ENCODE results near the gene HRC.

Gene HRC

GRCh38 chr19:49161987-49162386 is 6.8 kb upstream of the HRC start:
- no peak overlapping the region for H3K9ac ChIP-seq (ENCODE audit: low read length in 5 of 5)
- no peak overlapping the region for H3K27ac ChIP-seq (ENCODE audit: low read depth, low read length)

GRCh38 chr19:49160450-49161189 is 5.4 kb upstream of the HRC start:
- Histone ChIP-seq H3K4me3 (ENCODE audit: low read depth in 1 of 5, low read length in 5 of 5) (no peak overlapping the region), H3K27ac (ENCODE audit: low read depth, low read length) (no peak overlapping the region), H3K4me1 (ENCODE audit: control insufficient read depth in 5 of 5, insufficient read depth in 5 of 5, low read length in 5 of 5) (peaks cover 0 to 27% (median 19%) of the 10 kb centered on the region in 5 donors), H3K27me3 (ENCODE audit: control insufficient read depth in 5 of 5, insufficient read depth in 4 of 5, low read length in 5 of 5) (no peaks in the 10 kb centered on the region), H3K36me3 (ENCODE audit: control insufficient read depth in 5 of 5, insufficient read depth in 5 of 5, low read length in 5 of 5) (no peaks in the 10 kb centered on the region), H3K9ac (ENCODE audit: low read length in 5 of 5) (no peak overlapping the region), H3K9me3 (ENCODE audit: control insufficient read depth in 5 of 5, low read length in 5 of 5) (no peaks in the 10 kb centered on the region)

More at GRCh38 chr19:49161987-49162386, 6.8 kb upstream of the HRC start:
- Histone ChIP-seq H3K36me3 (ENCODE audit: control insufficient read depth in 5 of 5, insufficient read depth in 5 of 5, low read length in 5 of 5) (no peaks in the 10 kb centered on the region), H3K9me3 (ENCODE audit: control insufficient read depth in 5 of 5, low read length in 5 of 5) (no peaks in the 10 kb centered on the region), H3K27me3 (ENCODE audit: control insufficient read depth in 5 of 5, insufficient read depth in 4 of 5, low read length in 5 of 5) (no peaks in the 10 kb centered on the region), H3K4me3 (ENCODE audit: low read depth in 1 of 5, low read length in 5 of 5) (no peak overlapping the region), H3K4me1 (ENCODE audit: control insufficient read depth in 5 of 5, insufficient read depth in 5 of 5, low read length in 5 of 5) (peaks cover 0 to 32% (median 22%) of the 10 kb centered on the region in 5 donors)

- no peaks in the 10 kb centered on the region for H3K9me3 ChIP-seq (ENCODE audit: control insufficient read depth in 5 of 5, low read length in 5 of 5)
- peak within 1 kb of the TSS; percentile 82 to 99 (median 91) for H3K4me3 ChIP-seq (ENCODE audit: low read depth in 1 of 5, low read length in 5 of 5)
- H3K27ac ChIP-seq (ENCODE audit: low read depth, low read length) = peak within 1 kb of the TSS; percentile 67
- H3K9ac ChIP-seq (ENCODE audit: low read length in 5 of 5) = peak within 1 kb of the TSS; percentile 68 to 88 (median 82)
- H3K36me3 ChIP-seq (ENCODE audit: control insufficient read depth in 5 of 5, insufficient read depth in 5 of 5, low read length in 5 of 5) = no peaks in the 10 kb centered on the region
- peaks cover 0 to 20% (median 16%) of the 10 kb centered on the region in 5 donors for H3K4me1 ChIP-seq (ENCODE audit: control insufficient read depth in 5 of 5, insufficient read depth in 5 of 5, low read length in 5 of 5)
- H3K27me3 ChIP-seq (ENCODE audit: control insufficient read depth in 5 of 5, insufficient read depth in 4 of 5, low read length in 5 of 5) = no peaks in the 10 kb centered on the region
Observed at GRCh38 chr19:49157445-49158224, 2.4 kb upstream of the HRC start, which contains the start of gene TRPM4. TSS of gene TRPM4 (plus strand) at chr19:49157792. CDS start at chr19:49157867, 75 bp downstream.

GRCh38 chr19:49155820-49156346 is 687 bp upstream of the HRC start:
- Histone ChIP-seq H3K9ac (ENCODE audit: low read length in 5 of 5) (no peak overlapping the region), H3K27ac (ENCODE audit: low read depth, low read length) (no peak overlapping the region), H3K9me3 (ENCODE audit: control insufficient read depth in 5 of 5, low read length in 5 of 5) (no peaks in the 10 kb centered on the region), H3K36me3 (ENCODE audit: control insufficient read depth in 5 of 5, insufficient read depth in 5 of 5, low read length in 5 of 5) (no peaks in the 10 kb centered on the region), H3K4me3 (ENCODE audit: low read depth in 1 of 5, low read length in 5 of 5) (no peak overlapping the region), H3K4me1 (ENCODE audit: control insufficient read depth in 5 of 5, insufficient read depth in 5 of 5, low read length in 5 of 5) (peaks cover 3 to 28% (median 28%) of the 10 kb centered on the region in 5 donors), H3K27me3 (ENCODE audit: control insufficient read depth in 5 of 5, insufficient read depth in 4 of 5, low read length in 5 of 5) (no peaks in the 10 kb centered on the region)

- H3K27me3 ChIP-seq (ENCODE audit: control insufficient read depth in 5 of 5, insufficient read depth in 4 of 5, low read length in 5 of 5) = no peaks in the 10 kb centered on the region
- H3K4me1 ChIP-seq (ENCODE audit: control insufficient read depth in 5 of 5, insufficient read depth in 5 of 5, low read length in 5 of 5) = peaks cover 3 to 44% (median 44%) of the 10 kb centered on the region in 5 donors
- no peak overlapping the region for H3K27ac ChIP-seq (ENCODE audit: low read depth, low read length)
- no peaks in the 10 kb centered on the region for H3K9me3 ChIP-seq (ENCODE audit: control insufficient read depth in 5 of 5, low read length in 5 of 5)
- no peaks in the 10 kb centered on the region for H3K36me3 ChIP-seq (ENCODE audit: control insufficient read depth in 5 of 5, insufficient read depth in 5 of 5, low read length in 5 of 5)
- peak overlapping the region in 1 of 5 donors; percentile 15 for H3K4me3 ChIP-seq (ENCODE audit: low read depth in 1 of 5, low read length in 5 of 5)
- H3K9ac ChIP-seq (ENCODE audit: low read length in 5 of 5) = no peak overlapping the region
Observed at GRCh38 chr19:49154279-49154678, 917 bp downstream of the HRC start.

- H3K9me3 ChIP-seq (ENCODE audit: control insufficient read depth in 5 of 5, low read length in 5 of 5) = no peaks in the 10 kb centered on the region
- H3K36me3 ChIP-seq (ENCODE audit: control insufficient read depth in 5 of 5, insufficient read depth in 5 of 5, low read length in 5 of 5) = no peaks in the 10 kb centered on the region
- H3K4me3 ChIP-seq (ENCODE audit: low read depth in 1 of 5, low read length in 5 of 5) = no peak overlapping the region
- H3K9ac ChIP-seq (ENCODE audit: low read length in 5 of 5) = no peak overlapping the region
- H3K27me3 ChIP-seq (ENCODE audit: control insufficient read depth in 5 of 5, insufficient read depth in 4 of 5, low read length in 5 of 5) = peaks cover 0 to 4% (median 0%) of the 10 kb centered on the region in 5 donors
- H3K27ac ChIP-seq (ENCODE audit: low read depth, low read length) = no peak overlapping the region
- peaks cover 3 to 49% (median 47%) of the 10 kb centered on the region in 5 donors for H3K4me1 ChIP-seq (ENCODE audit: control insufficient read depth in 5 of 5, insufficient read depth in 5 of 5, low read length in 5 of 5)
Observed at GRCh38 chr19:49153167-49153809, 1.9 kb downstream of the HRC start.

GRCh38 chr19:49152119-49152550 is 3.1 kb downstream of the HRC start:
- no peaks in the 10 kb centered on the region for H3K9me3 ChIP-seq (ENCODE audit: control insufficient read depth in 5 of 5, low read length in 5 of 5)
- no peak overlapping the region for H3K4me3 ChIP-seq (ENCODE audit: low read depth in 1 of 5, low read length in 5 of 5)
- H3K27me3 ChIP-seq (ENCODE audit: control insufficient read depth in 5 of 5, insufficient read depth in 4 of 5, low read length in 5 of 5) = peaks cover 0 to 9% (median 0%) of the 10 kb centered on the region in 5 donors
- peaks cover 5 to 45% (median 39%) of the 10 kb centered on the region in 5 donors for H3K4me1 ChIP-seq (ENCODE audit: control insufficient read depth in 5 of 5, insufficient read depth in 5 of 5, low read length in 5 of 5)
- H3K27ac ChIP-seq (ENCODE audit: low read depth, low read length) = no peak overlapping the region
- H3K9ac ChIP-seq (ENCODE audit: low read length in 5 of 5) = no peak overlapping the region
- no peaks in the 10 kb centered on the region for H3K36me3 ChIP-seq (ENCODE audit: control insufficient read depth in 5 of 5, insufficient read depth in 5 of 5, low read length in 5 of 5)

- peaks cover 5 to 45% (median 39%) of the 10 kb centered on the region in 5 donors for H3K4me1 ChIP-seq (ENCODE audit: control insufficient read depth in 5 of 5, insufficient read depth in 5 of 5, low read length in 5 of 5)
- no peaks in the 10 kb centered on the region for H3K9me3 ChIP-seq (ENCODE audit: control insufficient read depth in 5 of 5, low read length in 5 of 5)
- H3K4me3 ChIP-seq (ENCODE audit: low read depth in 1 of 5, low read length in 5 of 5) = peak overlapping the region in 4 of 5 donors; percentile 9 to 80 (median 76)
- no peak overlapping the region for H3K9ac ChIP-seq (ENCODE audit: low read length in 5 of 5)
- H3K27me3 ChIP-seq (ENCODE audit: control insufficient read depth in 5 of 5, insufficient read depth in 4 of 5, low read length in 5 of 5) = peaks cover 0 to 9% (median 0%) of the 10 kb centered on the region in 5 donors
- H3K36me3 ChIP-seq (ENCODE audit: control insufficient read depth in 5 of 5, insufficient read depth in 5 of 5, low read length in 5 of 5) = no peaks in the 10 kb centered on the region
- H3K27ac ChIP-seq (ENCODE audit: low read depth, low read length) = peak overlapping the region; percentile 16
Observed at GRCh38 chr19:49151267-49152118, 3.7 kb downstream of the HRC start.

- peaks cover 5 to 51% (median 45%) of the 10 kb centered on the region in 5 donors for H3K4me1 ChIP-seq (ENCODE audit: control insufficient read depth in 5 of 5, insufficient read depth in 5 of 5, low read length in 5 of 5)
- H3K9me3 ChIP-seq (ENCODE audit: control insufficient read depth in 5 of 5, low read length in 5 of 5) = no peaks in the 10 kb centered on the region
- no peaks in the 10 kb centered on the region for H3K36me3 ChIP-seq (ENCODE audit: control insufficient read depth in 5 of 5, insufficient read depth in 5 of 5, low read length in 5 of 5)
- H3K9ac ChIP-seq (ENCODE audit: low read length in 5 of 5) = peak overlapping the region in 3 of 5 donors; percentile 20 to 75 (median 53)
- H3K27ac ChIP-seq (ENCODE audit: low read depth, low read length) = peak overlapping the region; percentile 55
- H3K27me3 ChIP-seq (ENCODE audit: control insufficient read depth in 5 of 5, insufficient read depth in 4 of 5, low read length in 5 of 5) = peaks cover 0 to 9% (median 0%) of the 10 kb centered on the region in 5 donors
- H3K4me3 ChIP-seq (ENCODE audit: low read depth in 1 of 5, low read length in 5 of 5) = peak overlapping the region; percentile 9 to 80 (median 76)
Observed at GRCh38 chr19:49150944-49151243, 4.3 kb downstream of the HRC start.
